B cell (primary cell): ENCODE data around the gene DDX54. TPM values are rescaled to one million over a fixed set of nuclear protein-coding genes. Genes with fewer than 3 reads are reported as not detected.

Source experiments
- ATAC-seq: fragments of 200-7000 bp; cut with Tn5 transposase; one replicate; pipeline ENCODE4 v1.10.0; 2021; ENCODE audit warnings: low read depth, mild to moderate bottlenecking, moderate number of reproducible peaks, moderate library complexity
- CTCF ChIA-PET: fragments of 350-600 bp; sonication (Branson Sonifier 250); formaldehyde crosslinking; loops from one replicate; lab custom pipeline; 2021; ENCODE audit warnings: antibody characterized with exemption, inconsistent platforms; lab: Charles Lee
- POLR2A ChIA-PET: fragments of 350-600 bp; sonication (Branson Sonifier 250); formaldehyde crosslinking; loops from one replicate; lab custom pipeline; 2021; ENCODE audit warnings: antibody characterized with exemption; lab: Charles Lee
- DNase-seq: peaks from one replicate; pipeline ENCODE4 v3.0.0; 2013
- H2AFZ ChIP-seq: 2 replicates; pipeline ENCODE4 v1.6.1; 2012; ENCODE audit warnings: mild to moderate bottlenecking, low read depth, low read length; ENCODE audit not compliant: insufficient read depth, poor library complexity, severe bottlenecking
- H3K27ac ChIP-seq, 2 donors: 1 replicate in 1 of 2; 2 replicates in 1 of 2; pipeline ENCODE4 v1.5.1; 2012 to 2013; ENCODE audit warnings: low read length in 2 of 2, mild to moderate bottlenecking in 2 of 2, moderate library complexity in 1 of 2
- H3K27me3 ChIP-seq, 4 experiments: fragments of 200-600 bp in 1 of 4; sonication (generic) in 1 of 4; replicated peaks in 1 of 4; 1 replicate in 2 of 4; 2 replicates in 2 of 4; pipeline versions ENCODE4 v1.6.1 to v1.7.0; 2013 to 2016; ENCODE audit warnings: low read length in 3 of 4, mild to moderate bottlenecking in 2 of 4, mixed read lengths in 1 of 4, moderate library complexity in 1 of 4; ENCODE audit not compliant: insufficient read depth in 4 of 4, control insufficient read depth in 3 of 4; ENCODE audit errors: control extremely low read depth in 1 of 4
- H3K36me3 ChIP-seq, 2 experiments: replicated peaks in 1 of 2; 1 replicate in 1 of 2; 2 replicates in 1 of 2; pipeline versions ENCODE4 v1.6.1 to v1.7.1; 2013; ENCODE audit warnings: low read length in 1 of 2; ENCODE audit not compliant: insufficient read depth in 2 of 2, control insufficient read depth in 1 of 2; ENCODE audit errors: control extremely low read depth in 1 of 2, extremely low read depth in 1 of 2
- H3K4me1 ChIP-seq, 2 donors: fragments of 200-600 bp in 1 of 2; sonication (generic) in 1 of 2; 1 replicate in 1 of 2; 2 replicates in 1 of 2; pipeline versions ENCODE4 v1.5.1 to v1.6.1; 2013 to 2017; ENCODE audit warnings: low read length in 2 of 2; ENCODE audit not compliant: control insufficient read depth in 2 of 2, insufficient read depth in 2 of 2
- H3K4me2 ChIP-seq: replicated peaks from 2 replicates; pipeline ENCODE3; 2012; ENCODE audit warnings: mild to moderate bottlenecking, low read depth, low read length; ENCODE audit not compliant: poor library complexity, severe bottlenecking
- H3K4me3 ChIP-seq, 5 experiments: fragments of 200-600 bp in 1 of 5; sonication (generic) in 1 of 5; 1 replicate in 3 of 5; 2 replicates in 2 of 5; pipeline versions ENCODE4 v1.5.1 to v1.7.0; 2011 to 2016; ENCODE audit warnings: low read length in 4 of 5, mild to moderate bottlenecking in 4 of 5, low read depth in 2 of 5, control low read depth in 1 of 5, moderate library complexity in 1 of 5; ENCODE audit not compliant: insufficient read depth in 1 of 5; ENCODE audit errors: control extremely low read depth in 1 of 5, extremely low read depth in 1 of 5
- H3K79me2 ChIP-seq: fragments of 200-600 bp; sonication (generic); one replicate; pipeline ENCODE4 v1.6.0; 2016; ENCODE audit warnings: low read length; ENCODE audit not compliant: control insufficient read depth, insufficient read depth
- H3K9ac ChIP-seq: fragments of 200-600 bp; sonication (generic); 2 replicates; pipeline ENCODE4 v1.6.1; 2017; ENCODE audit warnings: mild to moderate bottlenecking, low read length, moderate library complexity
- H3K9me3 ChIP-seq, 3 donors: one replicate each; pipeline versions ENCODE4 v1.6.1 to v1.7.1; 2013; ENCODE audit warnings: low read length in 2 of 3; ENCODE audit not compliant: control insufficient read depth in 2 of 3, insufficient read depth in 1 of 3; ENCODE audit errors: control extremely low read depth in 1 of 3
- H4K20me1 ChIP-seq: 2 replicates; pipeline ENCODE4 v1.6.0; 2012; ENCODE audit warnings: mild to moderate bottlenecking, low read length; ENCODE audit not compliant: insufficient read depth, control insufficient read depth, poor library complexity, severe bottlenecking
- H3K27ac Mint-ChIP-seq: one replicate; pipeline ENCODE4 v1.8.0; 2021; ENCODE audit warnings: mixed read lengths
- H3K27me3 Mint-ChIP-seq: one replicate; pipeline ENCODE4 v1.8.0; 2021; ENCODE audit warnings: mixed read lengths
- H3K4me1 Mint-ChIP-seq: one replicate; pipeline ENCODE4 v1.8.0; 2021; ENCODE audit warnings: mixed read lengths
- H3K4me3 Mint-ChIP-seq: one replicate; pipeline ENCODE4 v1.8.0; 2021; ENCODE audit warnings: mixed read lengths
- H3K9me3 Mint-ChIP-seq: one replicate; pipeline ENCODE4 v1.8.0; 2022; ENCODE audit warnings: mixed read lengths; ENCODE audit not compliant: insufficient read depth
- EZH2 ChIP-seq: IDR thresholded peaks from 2 replicates; pipeline ENCODE4 v1.6.1; 2012; ENCODE audit warnings: borderline replicate concordance, low read depth, mild to moderate bottlenecking, moderate library complexity, low read length; ENCODE audit not compliant: insufficient read depth, poor library complexity, severe bottlenecking
- WGBS: methylation state at CpG from one replicate; pipeline ENCODE4 v1.1.5; 2013; ENCODE audit warnings: missing lambda C conversion rate; ENCODE audit not compliant: insufficient coverage; 5-methylcytosine and 5-hydroxymethylcytosine counted together
- intact Hi-C: fragments of 100-400 bp; cut with micrococcal nuclease; formaldehyde crosslinking; loops from one replicate; pipeline ENCODE4 v1.10.0; 2022
- polyA plus RNA-seq: library from polyadenylated mRNA; depleted of rRNA; stranded (reverse); fragments of >200 nt; gene quantifications from 2 replicates; pipeline ENCODE4 v1.2.3, GENCODE V29; 2012
- total RNA-seq, 2 donors: library from RNA; stranded (reverse); fragments of 120-200 nt in 1 of 2; gene quantifications; 1 replicate in 1 of 2; 2 replicates in 1 of 2; pipeline versions ENCODE4 v1.2.3 to v1.2.4, GENCODE V29; 2013 to 2022
- TF ChIP-seq, protein P1 (sequence below): fragments of 200-600 bp; IDR thresholded peaks from one replicate; pipeline ENCODE4 v1.8.0; 2022; ENCODE audit warnings: antibody characterized with exemption, mild to moderate bottlenecking

Gene DDX54
- total and polyA plus RNA-seq, 2 donors (not counting 1 experiment from before 2014, with no cell fraction given) = 55.4 to 101 TPM

DNA sequence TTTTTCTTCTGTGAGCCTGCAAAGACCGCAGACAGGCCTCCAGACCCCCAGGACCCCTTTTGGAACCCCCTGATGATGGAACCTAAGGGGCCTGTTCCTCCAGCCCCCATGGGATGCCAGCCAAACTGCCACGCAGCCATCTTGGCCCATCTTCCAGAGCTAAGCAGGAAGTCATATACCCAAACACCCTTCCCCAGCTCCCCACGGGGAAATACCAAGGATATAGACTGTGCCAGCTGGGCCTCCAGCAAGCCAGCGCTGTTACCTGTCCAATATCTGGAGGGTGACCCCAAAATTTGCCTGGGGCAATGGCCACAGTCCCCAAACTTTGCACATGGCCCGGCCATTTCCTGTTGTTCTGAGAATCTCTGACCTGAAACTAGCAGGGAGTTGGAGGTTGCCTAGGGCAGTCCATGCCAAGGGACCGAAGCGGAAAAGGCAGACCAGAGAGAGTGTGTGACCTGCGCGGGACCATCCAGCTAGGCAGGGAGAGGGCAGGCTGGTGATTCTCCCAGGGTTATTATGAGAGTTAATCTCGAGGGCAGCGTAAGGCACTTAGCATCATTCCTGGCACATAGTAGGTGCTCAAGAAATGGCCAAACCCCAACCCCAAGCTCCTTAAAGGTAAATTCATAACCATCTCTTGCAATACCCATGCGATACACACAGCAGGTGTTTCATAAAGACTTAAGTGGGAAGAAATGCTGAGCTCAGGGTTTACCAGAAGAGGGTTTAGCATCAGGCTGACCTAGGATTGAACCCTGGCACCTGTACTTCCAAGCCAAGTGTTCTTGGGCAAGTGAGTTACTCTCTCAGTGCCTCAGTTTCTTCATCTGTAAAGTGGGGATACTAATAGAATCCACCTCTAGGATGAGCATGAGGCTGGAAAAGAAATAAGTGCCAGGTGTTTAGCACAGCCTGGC, 47.2 kb downstream of the DDX54 start:
- no peak for ATAC-seq
- Histone ChIP-seq H3K9ac (no peak overlapping the region), H3K27me3 (peaks cover 0 to 21% (median 6%) of the 10 kb centered on the region in 4 experiments), H3K4me2 (no peak overlapping the region), H4K20me1 (no peaks in the 10 kb centered on the region), H3K27ac (no peak overlapping the region), H3K79me2 (no peaks in the 10 kb centered on the region), H3K9me3 (no peaks in the 10 kb centered on the region), H3K4me3 (no peak overlapping the region), H3K36me3 (no peaks in the 10 kb centered on the region), H2AFZ (no peak overlapping the region), H3K4me1 (peaks cover 27 to 38% of the 10 kb centered on the region in 2 donors)
- intact Hi-C loops = no loop called here
- peaks cover 32% of the 10 kb centered on the region for H3K4me1 Mint-ChIP-seq
- POLR2A ChIA-PET = no interaction called here
- no peak overlapping the region for H3K4me3 Mint-ChIP-seq
- TF ChIP-seq, protein P1, sequence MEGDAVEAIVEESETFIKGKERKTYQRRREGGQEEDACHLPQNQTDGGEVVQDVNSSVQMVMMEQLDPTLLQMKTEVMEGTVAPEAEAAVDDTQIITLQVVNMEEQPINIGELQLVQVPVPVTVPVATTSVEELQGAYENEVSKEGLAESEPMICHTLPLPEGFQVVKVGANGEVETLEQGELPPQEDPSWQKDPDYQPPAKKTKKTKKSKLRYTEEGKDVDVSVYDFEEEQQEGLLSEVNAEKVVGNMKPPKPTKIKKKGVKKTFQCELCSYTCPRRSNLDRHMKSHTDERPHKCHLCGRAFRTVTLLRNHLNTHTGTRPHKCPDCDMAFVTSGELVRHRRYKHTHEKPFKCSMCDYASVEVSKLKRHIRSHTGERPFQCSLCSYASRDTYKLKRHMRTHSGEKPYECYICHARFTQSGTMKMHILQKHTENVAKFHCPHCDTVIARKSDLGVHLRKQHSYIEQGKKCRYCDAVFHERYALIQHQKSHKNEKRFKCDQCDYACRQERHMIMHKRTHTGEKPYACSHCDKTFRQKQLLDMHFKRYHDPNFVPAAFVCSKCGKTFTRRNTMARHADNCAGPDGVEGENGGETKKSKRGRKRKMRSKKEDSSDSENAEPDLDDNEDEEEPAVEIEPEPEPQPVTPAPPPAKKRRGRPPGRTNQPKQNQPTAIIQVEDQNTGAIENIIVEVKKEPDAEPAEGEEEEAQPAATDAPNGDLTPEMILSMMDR = no peak
- no peak for TF ChIP-seq EZH2
- CTCF ChIA-PET = interaction anchor here (0.8 to 2.0 kb wide), 4 partner anchors 15 to 146 kb away, joined by 3 to 5 read pairs (median 4); no protein-coding TSS in a partner anchor
- WGBS = 69% methylated on average over 9 of the region's 12 CpGs
- no peak overlapping the region for H3K27ac Mint-ChIP-seq
- peaks cover 6% of the 10 kb centered on the region for H3K27me3 Mint-ChIP-seq
- DNase-seq = no peak
- H3K9me3 Mint-ChIP-seq = no peaks in the 10 kb centered on the region

DNA sequence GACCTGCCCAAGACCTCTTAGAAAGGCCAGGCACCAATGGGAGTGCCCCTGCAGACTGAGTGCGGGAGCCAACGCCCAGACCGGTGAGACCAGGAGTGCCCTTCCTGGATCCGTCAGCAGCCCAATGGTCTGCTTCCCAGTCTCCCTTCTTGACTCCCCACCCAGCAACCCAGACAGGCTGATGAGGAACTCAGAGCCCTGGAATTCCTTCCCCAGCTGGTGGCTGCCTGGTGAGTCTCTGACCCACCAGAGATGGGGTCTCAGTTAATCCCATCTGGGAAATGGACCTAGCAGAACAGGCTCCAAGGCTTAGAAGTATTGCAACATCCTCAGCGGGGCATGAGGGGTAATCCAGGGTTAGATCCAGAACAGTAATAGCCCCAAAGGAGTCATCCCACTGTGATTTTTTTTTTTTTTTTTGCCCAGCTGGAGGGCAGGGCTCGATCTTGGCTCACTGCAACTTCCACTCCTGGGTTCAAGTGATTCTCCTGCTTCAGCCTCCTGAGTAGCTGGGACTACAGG, 48.2 kb downstream of the DDX54 start:
- H3K4me2 ChIP-seq = no peak overlapping the region
- Mint-ChIP-seq H3K27me3 (peaks cover 6% of the 10 kb centered on the region), H3K4me3 (peak overlapping the region; percentile 84), H3K27ac (no peak overlapping the region), H3K9me3 (no peaks in the 10 kb centered on the region), H3K4me1 (peaks cover 21% of the 10 kb centered on the region)
- ChIA-PET CTCF (interaction anchor here (1.2 kb wide), 1 partner anchor 17 kb away, joined by 3 read pairs; no protein-coding TSS in a partner anchor), POLR2A (no interaction called here)
- peaks cover 0 to 21% (median 6%) of the 10 kb centered on the region in 4 experiments for H3K27me3 ChIP-seq
- DNase-seq (peak; percentile 1), ATAC-seq (no peak)
- no peaks in the 10 kb centered on the region for H3K36me3 ChIP-seq
- TF ChIP-seq, protein P1 = no peak
- TF ChIP-seq EZH2 = no peak
- H4K20me1 ChIP-seq = no peaks in the 10 kb centered on the region
- no peak overlapping the region for H3K27ac ChIP-seq
- H3K79me2 ChIP-seq = no peaks in the 10 kb centered on the region
- H2AFZ ChIP-seq = no peak overlapping the region
- no peak overlapping the region for H3K9ac ChIP-seq
- H3K9me3 ChIP-seq = no peaks in the 10 kb centered on the region
- intact Hi-C loops = no loop called here
- H3K4me3 ChIP-seq = no peak overlapping the region
- H3K4me1 ChIP-seq = peaks cover 18 to 27% of the 10 kb centered on the region in 2 donors
- 95% methylated on average over 5 of the region's 6 CpGs for WGBS
